Peyer's patch (tissue), 4 donors: ENCODE results near the gene PDE6A. TPM values are rescaled to one million over a fixed set of nuclear protein-coding genes. Genes with fewer than 3 reads are reported as not detected.

Source experiments
- DNase-seq, 3 donors: peaks; one replicate each; pipeline ENCODE4 v3.0.0-alpha.2; 2017 to 2019
- H3K27ac ChIP-seq, 4 donors: fragments of 200-600 bp; sonication (generic); one replicate each; pipeline ENCODE4 v1.5.1; 2016 to 2019
- H3K27me3 ChIP-seq, 2 donors: fragments of 200-600 bp; sonication (generic); one replicate each; pipeline ENCODE4 v1.5.1; 2019
- H3K36me3 ChIP-seq, 3 donors: fragments of 200-600 bp; sonication (generic); one replicate each; pipeline ENCODE4 v1.5.1; 2016 to 2019
- H3K4me1 ChIP-seq, 4 donors: fragments of 200-600 bp; sonication (generic); one replicate each; pipeline ENCODE4 v1.5.1; 2016 to 2019
- H3K4me3 ChIP-seq, 4 donors: fragments of 200-600 bp; sonication (generic); 1 replicate in 3 of 4; 2 replicates in 1 of 4; pipeline ENCODE4 v1.5.1; 2016 to 2019; ENCODE audit warnings: mild to moderate bottlenecking in 1 of 4
- H3K9me3 ChIP-seq, 4 donors: fragments of 200-600 bp; sonication (generic); one replicate each; pipeline ENCODE4 v1.5.1; 2016 to 2019; ENCODE audit warnings: mild to moderate bottlenecking in 1 of 4
- POLR2A ChIP-seq, 2 donors: fragments of 450-650 bp; IDR thresholded peaks; one replicate each; pipeline ENCODE4 v1.5.1; 2017; ENCODE audit warnings: antibody characterized with exemption in 2 of 2, mild to moderate bottlenecking in 2 of 2, moderate library complexity in 2 of 2
- total RNA-seq, 4 donors: library from RNA; depleted of rRNA; stranded (reverse); fragments of >200 nt; gene quantifications; one replicate each; pipeline ENCODE4 v1.1.0, GENCODE V29; 2016
- TF ChIP-seq, protein P1 (sequence below), 6 experiments: fragments of 450-650 bp in 4 of 6; fragments of 200-600 bp in 2 of 6; sonication (generic) in 1 of 6; IDR thresholded peaks; one replicate each; pipeline ENCODE4 v1.5.1; 2017 to 2019; ENCODE audit warnings: antibody characterized with exemption in 6 of 6, mild to moderate bottlenecking in 3 of 6, moderate library complexity in 1 of 6

Gene PDE6A
- total RNA-seq, 4 donors from 2014 or later: not detected

DNA sequence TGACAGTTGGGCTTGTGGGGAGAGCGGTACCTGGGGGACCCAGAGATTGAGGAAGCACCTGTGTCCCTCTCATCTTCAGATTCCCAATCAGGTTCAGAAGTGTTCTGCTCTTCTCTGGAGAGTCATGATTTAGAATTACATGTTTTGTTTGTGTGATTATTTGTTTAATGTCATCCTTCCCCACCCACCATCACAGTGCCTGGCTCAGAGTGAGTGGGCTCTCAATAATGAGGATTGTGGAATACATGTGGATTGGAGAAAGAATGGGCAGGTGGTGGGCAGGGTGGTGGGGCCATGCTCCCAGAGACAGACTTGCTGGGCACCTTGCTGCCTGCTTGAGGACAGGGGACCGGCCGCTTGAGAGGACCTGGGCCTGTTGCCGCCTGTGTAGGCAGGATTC is 126.5 kb downstream of the PDE6A start:
- no peak for TF ChIP-seq POLR2A (IDR thresholded peaks at IDR 0.05)
- TF ChIP-seq, protein P1, sequence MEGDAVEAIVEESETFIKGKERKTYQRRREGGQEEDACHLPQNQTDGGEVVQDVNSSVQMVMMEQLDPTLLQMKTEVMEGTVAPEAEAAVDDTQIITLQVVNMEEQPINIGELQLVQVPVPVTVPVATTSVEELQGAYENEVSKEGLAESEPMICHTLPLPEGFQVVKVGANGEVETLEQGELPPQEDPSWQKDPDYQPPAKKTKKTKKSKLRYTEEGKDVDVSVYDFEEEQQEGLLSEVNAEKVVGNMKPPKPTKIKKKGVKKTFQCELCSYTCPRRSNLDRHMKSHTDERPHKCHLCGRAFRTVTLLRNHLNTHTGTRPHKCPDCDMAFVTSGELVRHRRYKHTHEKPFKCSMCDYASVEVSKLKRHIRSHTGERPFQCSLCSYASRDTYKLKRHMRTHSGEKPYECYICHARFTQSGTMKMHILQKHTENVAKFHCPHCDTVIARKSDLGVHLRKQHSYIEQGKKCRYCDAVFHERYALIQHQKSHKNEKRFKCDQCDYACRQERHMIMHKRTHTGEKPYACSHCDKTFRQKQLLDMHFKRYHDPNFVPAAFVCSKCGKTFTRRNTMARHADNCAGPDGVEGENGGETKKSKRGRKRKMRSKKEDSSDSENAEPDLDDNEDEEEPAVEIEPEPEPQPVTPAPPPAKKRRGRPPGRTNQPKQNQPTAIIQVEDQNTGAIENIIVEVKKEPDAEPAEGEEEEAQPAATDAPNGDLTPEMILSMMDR (IDR thresholded peaks at IDR 0.05): no peak
- no peaks in the 10 kb centered on the region for H3K9me3 ChIP-seq
- no peaks in the 10 kb centered on the region for H3K27me3 ChIP-seq
- no peak overlapping the region for H3K4me3 ChIP-seq
- H3K27ac ChIP-seq: no peak overlapping the region
- peaks cover 0 to 14% (median 0%) of the 10 kb centered on the region in 3 donors for H3K36me3 ChIP-seq
- peaks cover 0 to 10% (median 0%) of the 10 kb centered on the region in 4 donors for H3K4me1 ChIP-seq
- no peak for DNase-seq

DNA sequence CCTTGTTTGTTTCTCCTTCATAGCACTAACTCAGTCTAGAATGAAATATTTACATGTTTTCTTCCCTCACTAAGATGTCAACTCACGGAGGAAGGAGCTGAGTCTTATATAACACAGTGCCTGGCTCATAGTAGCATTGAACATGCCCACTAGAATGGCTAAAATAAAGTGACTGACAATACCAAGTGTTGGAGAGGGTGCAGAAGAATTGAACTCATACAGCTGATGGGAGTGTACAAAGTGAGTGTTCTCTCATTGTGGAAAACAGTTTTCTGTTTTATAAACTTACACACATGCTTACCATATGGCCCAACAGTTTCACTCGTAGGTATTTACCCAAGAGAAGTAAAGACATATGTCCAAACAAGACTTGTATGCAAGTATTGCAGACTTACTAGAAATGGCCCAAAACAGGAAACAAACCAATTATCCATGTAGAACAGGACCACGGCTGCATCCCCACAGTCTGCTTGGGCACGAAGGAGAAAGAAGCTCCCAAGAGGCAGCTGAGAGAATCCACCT is 127.0 kb downstream of the PDE6A start:
- TF ChIP-seq, protein P1 (IDR thresholded peaks at IDR 0.05): no peak
- no peak for TF ChIP-seq POLR2A (IDR thresholded peaks at IDR 0.05)
- peaks cover 0 to 4% (median 0%) of the 10 kb centered on the region in 4 donors for H3K4me1 ChIP-seq
- H3K27me3 ChIP-seq: no peaks in the 10 kb centered on the region
- no peaks in the 10 kb centered on the region for H3K9me3 ChIP-seq
- peaks cover 0 to 14% (median 0%) of the 10 kb centered on the region in 3 donors for H3K36me3 ChIP-seq
- H3K27ac ChIP-seq: no peak overlapping the region
- DNase-seq: no peak
- no peak overlapping the region for H3K4me3 ChIP-seq

DNA sequence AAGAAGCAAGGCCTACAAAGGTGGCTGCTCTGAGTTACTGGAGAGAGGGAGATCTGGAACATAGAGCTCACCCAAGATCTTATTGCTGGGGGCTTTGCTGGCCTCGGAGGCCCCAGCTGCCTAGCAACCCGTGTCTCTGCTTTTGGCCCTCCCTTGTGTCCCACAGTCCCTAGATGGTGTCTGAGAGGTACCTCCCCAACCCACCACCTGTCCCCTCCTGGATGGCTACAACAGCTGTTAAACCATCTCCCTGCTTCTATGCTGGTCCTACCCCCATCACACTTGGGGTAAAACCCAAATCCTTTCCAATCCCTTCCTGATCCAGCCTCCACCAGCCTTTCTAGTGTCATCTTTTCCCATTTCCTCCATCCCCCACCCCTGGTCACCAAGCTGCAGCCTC is 127.9 kb downstream of the PDE6A start:
- no peaks in the 10 kb centered on the region for H3K27me3 ChIP-seq
- TF ChIP-seq, protein P1 (IDR thresholded peaks at IDR 0.05): no peak
- TF ChIP-seq POLR2A (IDR thresholded peaks at IDR 0.05): no peak
- no peaks in the 10 kb centered on the region for H3K9me3 ChIP-seq
- peaks cover 0 to 13% (median 0%) of the 10 kb centered on the region in 3 donors for H3K36me3 ChIP-seq
- no peak for DNase-seq
- H3K27ac ChIP-seq: no peak overlapping the region
- H3K4me3 ChIP-seq: no peak overlapping the region
- peaks cover 0 to 4% (median 0%) of the 10 kb centered on the region in 4 donors for H3K4me1 ChIP-seq

DNA sequence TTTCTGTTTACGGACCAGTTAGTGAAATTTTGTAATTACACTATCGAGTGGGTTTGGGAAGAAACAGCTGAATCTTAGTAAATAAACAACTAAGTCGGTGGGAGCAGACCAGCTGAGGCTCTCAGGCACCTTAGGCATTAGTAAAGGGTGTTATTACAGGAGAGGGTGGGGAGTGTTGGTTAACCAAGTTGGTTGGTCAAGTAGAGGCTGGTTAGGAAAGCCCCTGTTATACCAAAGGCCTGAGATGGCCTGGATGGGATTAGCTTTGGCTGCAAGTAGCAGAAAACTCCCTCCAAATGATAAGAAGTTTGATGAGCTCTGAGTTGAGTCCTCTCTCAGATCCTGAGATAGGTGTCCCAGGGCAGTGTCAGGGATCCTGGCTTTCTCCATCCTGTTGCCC is 133.1 kb downstream of the PDE6A start:
- Histone ChIP-seq H3K9me3 (no peaks in the 10 kb centered on the region), H3K4me1 (no peaks in the 10 kb centered on the region), H3K4me3 (no peak overlapping the region), H3K27ac (no peak overlapping the region), H3K36me3 (no peaks in the 10 kb centered on the region), H3K27me3 (no peaks in the 10 kb centered on the region)
- TF ChIP-seq POLR2A (IDR thresholded peaks at IDR 0.05): no peak
- TF ChIP-seq, protein P1 (IDR thresholded peaks at IDR 0.05): no peak
- no peak for DNase-seq

DNA sequence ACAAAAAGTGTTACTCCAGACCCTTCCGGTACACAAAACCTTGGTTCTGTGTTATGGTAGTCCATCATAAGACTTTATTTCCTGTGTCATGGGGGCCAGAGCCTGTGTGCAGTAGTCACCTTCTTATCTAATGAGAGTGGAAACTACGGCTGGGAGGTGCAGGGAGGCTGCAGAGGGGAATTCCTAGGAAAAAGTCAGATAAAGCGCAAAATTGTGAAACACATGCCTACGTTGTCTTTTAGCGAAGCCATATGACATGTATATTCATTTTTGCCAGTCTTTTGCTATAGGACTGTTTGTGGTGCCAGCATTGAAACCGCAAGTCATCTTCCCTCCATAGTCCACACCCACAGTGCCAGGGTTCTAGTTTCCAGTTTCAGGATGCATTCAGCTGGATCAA is 133.7 kb downstream of the PDE6A start:
- TF ChIP-seq POLR2A (IDR thresholded peaks at IDR 0.05): no peak
- TF ChIP-seq, protein P1 (IDR thresholded peaks at IDR 0.05): no peak
- Histone ChIP-seq H3K36me3 (no peaks in the 10 kb centered on the region), H3K4me1 (peaks cover 0 to 5% (median 0%) of the 10 kb centered on the region in 4 donors), H3K9me3 (no peaks in the 10 kb centered on the region), H3K4me3 (no peak overlapping the region), H3K27ac (no peak overlapping the region), H3K27me3 (no peaks in the 10 kb centered on the region)
- no peak for DNase-seq
